Activated CD8-positive, alpha-beta T cell treated with anti-CD3 and anti-CD28 coated beads for 36 hours (primary cell): ENCODE results near the gene NMNAT2. TPM values are rescaled to one million over a fixed set of nuclear protein-coding genes. Genes with fewer than 3 reads are reported as not detected.

Experiments
- ATAC-seq: fragments of 200-7000 bp; cut with Tn5 transposase; one replicate; pipeline ENCODE4 v1.10.0; 2021; ENCODE audit warnings: mild to moderate bottlenecking, moderate library complexity
- CTCF ChIA-PET: fragments of 350-600 bp; sonication (Branson Sonifier 250); formaldehyde crosslinking; loops from one replicate; lab custom pipeline; 2021; ENCODE audit warnings: antibody characterized with exemption; lab: Charles Lee
- POLR2A ChIA-PET: fragments of 350-600 bp; sonication (Branson Sonifier 250); formaldehyde crosslinking; loops from one replicate; lab custom pipeline; 2021; ENCODE audit warnings: antibody characterized with exemption; lab: Charles Lee
- DNase-seq: peaks from one replicate; pipeline ENCODE4 v3.0.0-alpha.2; 2020
- H3K27ac Mint-ChIP-seq: one replicate; pipeline ENCODE4 v1.8.0; 2021; ENCODE audit warnings: mild to moderate bottlenecking, mixed read lengths
- H3K27me3 Mint-ChIP-seq: one replicate; pipeline ENCODE4 v1.8.0; 2021; ENCODE audit warnings: mixed read lengths
- H3K36me3 Mint-ChIP-seq: one replicate; pipeline ENCODE4 v1.8.0; 2021; ENCODE audit warnings: low read depth, mixed read lengths
- H3K4me1 Mint-ChIP-seq: one replicate; pipeline ENCODE4 v1.8.0; 2021; ENCODE audit warnings: low read depth, mixed read lengths
- H3K4me3 Mint-ChIP-seq: one replicate; pipeline ENCODE4 v1.8.0; 2021; ENCODE audit warnings: mild to moderate bottlenecking, moderate library complexity, mixed read lengths
- H3K9me3 Mint-ChIP-seq: one replicate; pipeline ENCODE4 v1.8.0; 2021; ENCODE audit warnings: mixed read lengths
- intact Hi-C: fragments of 100-400 bp; cut with micrococcal nuclease; formaldehyde crosslinking; loops from one replicate; pipeline ENCODE4 v1.10.0; 2022
- total RNA-seq, 2 experiments: library from RNA; stranded (reverse); gene quantifications; one replicate each; pipeline ENCODE4 v1.2.3, GENCODE V29; 2021
- TF ChIP-seq, protein P1 (sequence below): fragments of 200-600 bp; IDR thresholded peaks from one replicate; pipeline ENCODE4 v1.8.0; 2022; ENCODE audit warnings: antibody characterized with exemption, mild to moderate bottlenecking

Gene NMNAT2
- total RNA-seq, 2 experiments from 2014 or later, result not detected

DNA sequence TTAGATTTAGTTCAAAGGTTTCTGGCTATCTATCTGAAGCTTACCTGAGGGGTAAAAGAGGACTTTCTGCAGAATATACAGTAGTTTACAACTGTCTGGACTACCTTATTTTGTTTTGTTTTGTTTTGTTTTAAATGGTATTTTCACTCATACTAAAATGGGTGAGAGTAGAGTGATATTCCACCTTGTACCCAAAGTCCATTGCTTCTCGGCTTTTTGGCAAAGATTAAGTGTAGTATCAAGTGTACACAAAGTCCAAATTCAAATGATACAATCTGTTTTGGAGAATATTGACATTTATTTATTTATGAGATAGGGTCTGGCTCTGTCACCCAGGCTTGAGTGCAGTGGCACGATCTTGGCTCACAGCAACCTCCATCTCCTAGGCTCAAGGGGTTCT lies 42.4 kb upstream of the NMNAT2 start:
- no peak for ATAC-seq
- Mint-ChIP-seq H3K27me3 (peaks cover 22% of the 10 kb centered on the region), H3K4me3 (no peak overlapping the region), H3K27ac (no peak overlapping the region), H3K9me3 (no peaks in the 10 kb centered on the region), H3K36me3 (no peaks in the 10 kb centered on the region), H3K4me1 (no peaks in the 10 kb centered on the region)
- no peak for DNase-seq
- ChIA-PET POLR2A (interaction anchor here (0.7 kb wide), 1 partner anchor 173 kb away, joined by 5 read pairs; no protein-coding TSS in a partner anchor), CTCF (no interaction called here)
- intact Hi-C loops, result no loop called here
- TF ChIP-seq, protein P1, sequence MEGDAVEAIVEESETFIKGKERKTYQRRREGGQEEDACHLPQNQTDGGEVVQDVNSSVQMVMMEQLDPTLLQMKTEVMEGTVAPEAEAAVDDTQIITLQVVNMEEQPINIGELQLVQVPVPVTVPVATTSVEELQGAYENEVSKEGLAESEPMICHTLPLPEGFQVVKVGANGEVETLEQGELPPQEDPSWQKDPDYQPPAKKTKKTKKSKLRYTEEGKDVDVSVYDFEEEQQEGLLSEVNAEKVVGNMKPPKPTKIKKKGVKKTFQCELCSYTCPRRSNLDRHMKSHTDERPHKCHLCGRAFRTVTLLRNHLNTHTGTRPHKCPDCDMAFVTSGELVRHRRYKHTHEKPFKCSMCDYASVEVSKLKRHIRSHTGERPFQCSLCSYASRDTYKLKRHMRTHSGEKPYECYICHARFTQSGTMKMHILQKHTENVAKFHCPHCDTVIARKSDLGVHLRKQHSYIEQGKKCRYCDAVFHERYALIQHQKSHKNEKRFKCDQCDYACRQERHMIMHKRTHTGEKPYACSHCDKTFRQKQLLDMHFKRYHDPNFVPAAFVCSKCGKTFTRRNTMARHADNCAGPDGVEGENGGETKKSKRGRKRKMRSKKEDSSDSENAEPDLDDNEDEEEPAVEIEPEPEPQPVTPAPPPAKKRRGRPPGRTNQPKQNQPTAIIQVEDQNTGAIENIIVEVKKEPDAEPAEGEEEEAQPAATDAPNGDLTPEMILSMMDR, result no peak

DNA sequence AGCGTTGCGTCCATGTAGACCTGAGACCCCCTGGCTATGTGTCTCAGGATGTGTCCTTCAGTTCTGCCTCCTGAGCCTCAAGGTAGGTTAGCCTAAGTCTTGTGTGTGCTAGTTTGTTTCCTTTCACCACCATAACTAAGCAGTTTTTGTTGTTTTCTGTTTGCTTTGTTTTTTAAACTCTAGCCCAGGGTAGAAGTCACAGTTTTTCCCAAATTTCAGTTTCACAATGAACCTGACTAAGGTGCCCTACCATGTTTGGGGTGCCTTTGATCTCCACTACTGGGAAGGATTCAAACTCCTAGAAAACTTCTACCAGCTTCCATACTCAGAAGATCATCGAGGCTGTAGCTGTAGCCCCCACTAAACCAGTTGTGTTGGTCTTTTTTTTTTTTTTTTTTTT lies 39.3 kb upstream of the NMNAT2 start:
- Mint-ChIP-seq H3K4me1 (no peaks in the 10 kb centered on the region), H3K36me3 (no peaks in the 10 kb centered on the region), H3K27me3 (peaks cover 11% of the 10 kb centered on the region), H3K27ac (no peak overlapping the region), H3K4me3 (no peak overlapping the region), H3K9me3 (no peaks in the 10 kb centered on the region)
- ATAC-seq (no peak), DNase-seq (no peak)
- intact Hi-C loops, result no loop called here
- TF ChIP-seq, protein P1, result no peak
- ChIA-PET POLR2A (no interaction called here), CTCF (no interaction called here)

DNA sequence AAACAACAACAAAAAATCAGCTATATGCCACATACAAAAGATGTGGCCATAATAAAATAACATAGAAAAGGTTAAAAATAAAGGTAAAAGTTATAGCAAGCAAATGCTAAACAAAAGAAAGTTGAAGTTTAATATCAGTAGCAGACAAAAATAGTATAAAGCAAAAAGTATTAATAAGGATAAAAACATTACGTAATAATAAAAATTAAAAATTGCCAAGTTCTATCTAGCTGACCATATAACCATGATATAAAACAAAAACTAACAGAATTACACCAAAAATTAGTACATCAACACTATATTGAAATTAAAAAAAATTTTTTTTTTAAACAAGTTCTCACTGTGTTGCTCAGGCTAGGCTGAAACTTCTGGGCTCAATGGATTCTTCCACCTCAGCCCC lies 38.6 kb upstream of the NMNAT2 start:
- Mint-ChIP-seq H3K4me3 (no peak overlapping the region), H3K4me1 (no peaks in the 10 kb centered on the region), H3K27me3 (peaks cover 9% of the 10 kb centered on the region), H3K9me3 (no peaks in the 10 kb centered on the region), H3K36me3 (no peaks in the 10 kb centered on the region), H3K27ac (no peak overlapping the region)
- ATAC-seq (no peak), DNase-seq (no peak)
- intact Hi-C loops, result no loop called here
- ChIA-PET POLR2A (no interaction called here), CTCF (interaction anchor here (0.6 kb wide), 1 partner anchor 80 kb away, joined by 3 read pairs; no protein-coding TSS in a partner anchor)
- TF ChIP-seq, protein P1, result no peak

DNA sequence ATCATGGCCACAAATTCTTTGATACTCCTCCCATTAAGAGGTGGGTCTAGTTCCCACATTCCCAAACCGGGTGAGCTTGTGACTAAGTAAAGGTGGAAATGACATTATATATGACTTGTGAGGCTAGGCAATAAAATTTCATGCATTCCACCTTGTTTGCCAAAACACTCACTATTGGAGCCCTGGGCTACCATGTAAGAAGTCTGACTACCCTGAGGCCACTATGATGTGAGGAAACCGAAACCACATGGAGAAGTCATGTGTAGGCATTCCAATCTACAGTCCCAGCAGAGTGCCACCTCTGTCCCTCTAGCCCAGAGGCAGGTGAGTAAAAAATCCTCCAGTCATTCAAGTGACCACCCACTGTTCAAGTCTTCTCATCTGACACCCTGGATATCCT lies 36.2 kb upstream of the NMNAT2 start:
- no peak for DNase-seq
- no peaks in the 10 kb centered on the region for H3K4me1 Mint-ChIP-seq
- ChIA-PET POLR2A (interaction anchor here (1.1 kb wide), 1 partner anchor 149 kb away, joined by 3 read pairs; no protein-coding TSS in a partner anchor), CTCF (no interaction called here)
- no peak for ATAC-seq
- no peaks in the 10 kb centered on the region for H3K36me3 Mint-ChIP-seq
- H3K4me3 Mint-ChIP-seq, result no peak overlapping the region
- intact Hi-C loops, result no loop called here
- no peaks in the 10 kb centered on the region for H3K9me3 Mint-ChIP-seq
- H3K27ac Mint-ChIP-seq, result no peak overlapping the region
- TF ChIP-seq, protein P1, result no peak
- peaks cover 7% of the 10 kb centered on the region for H3K27me3 Mint-ChIP-seq

DNA sequence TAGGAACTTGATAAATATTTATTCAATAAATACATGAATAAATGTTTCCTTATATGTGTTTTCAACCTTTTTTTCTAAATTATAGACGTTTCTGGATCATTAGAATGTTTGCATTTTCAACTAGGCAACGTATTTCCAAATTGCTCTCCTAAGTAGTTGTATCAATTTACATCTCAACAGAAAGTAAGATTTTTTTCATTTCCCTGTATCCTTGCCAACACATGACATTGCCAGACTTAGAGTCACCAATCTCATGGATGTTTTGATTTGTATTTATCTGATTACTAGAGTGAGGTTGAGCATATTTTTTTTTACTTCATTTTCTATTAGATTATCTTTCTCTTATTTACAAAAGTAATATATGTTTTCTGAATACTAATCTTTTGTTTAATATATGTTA lies 31.9 kb upstream of the NMNAT2 start:
- ATAC-seq (no peak), DNase-seq (no peak)
- TF ChIP-seq, protein P1, result no peak
- H3K9me3 Mint-ChIP-seq, result no peaks in the 10 kb centered on the region
- H3K27me3 Mint-ChIP-seq, result no peaks in the 10 kb centered on the region
- H3K4me1 Mint-ChIP-seq, result no peaks in the 10 kb centered on the region
- intact Hi-C loops, result no loop called here
- H3K27ac Mint-ChIP-seq, result no peak overlapping the region
- no peak overlapping the region for H3K4me3 Mint-ChIP-seq
- no peaks in the 10 kb centered on the region for H3K36me3 Mint-ChIP-seq
- POLR2A ChIA-PET, result no interaction called here
- CTCF ChIA-PET, result no interaction called here
